GM12891 (cell line): ENCODE measurements around the gene FOXK2.
"Not testable (repeated sequence)": the region's sequence is repeated elsewhere in the genome, so short reads cannot be mapped to it uniquely, and the experiment has no call there.

Source experiments
- DNase-seq: peaks from one replicate; pipeline ENCODE4 v3.0.0; 2011; ENCODE audit warnings: low spot score; ENCODE audit not compliant: insufficient read length
- FAIRE-seq: peaks from 2 replicates; lab custom pipeline; 2011; peaks lifted over from hg19 to GRCh38; lab: Jason Lieb, UNC
- PAX5 ChIP-seq: IDR thresholded peaks from 2 replicates; pipeline ENCODE4 v1.6.1; 2011; ENCODE audit warnings: low read length, moderate library complexity, mild to moderate bottlenecking; ENCODE audit not compliant: insufficient read depth, severe bottlenecking
- POLR2A ChIP-seq: IDR thresholded peaks from 2 replicates; pipeline ENCODE4 v1.6.1; 2011; ENCODE audit warnings: low read depth, low read length, control low read depth
- POLR2AphosphoS5 ChIP-seq: IDR thresholded peaks from 2 replicates; pipeline ENCODE4 v1.6.1; 2011; ENCODE audit warnings: low read depth, low read length, control low read depth
- POU2F2 ChIP-seq: IDR thresholded peaks from 2 replicates; pipeline ENCODE4 v1.6.1; 2011; ENCODE audit warnings: low read depth, mild to moderate bottlenecking, control low read depth, low read length, moderate library complexity
- SPI1 ChIP-seq: IDR thresholded peaks from 2 replicates; pipeline ENCODE4 v1.6.1; 2011; ENCODE audit warnings: low read depth, low read length, control low read depth
- TAF1 ChIP-seq: IDR thresholded peaks from 2 replicates; pipeline ENCODE4 v1.6.1; 2011; ENCODE audit warnings: low read depth, low read length, control low read depth

Gene FOXK2

GRCh38 chr17:82577300-82577699, 57.8 kb downstream of the FOXK2 start:
- FAIRE-seq (no peak), DNase-seq (no peak)
- TF ChIP-seq TAF1: no peak
- TF ChIP-seq POLR2AphosphoS5: no peak
- TF ChIP-seq SPI1: no peak
- TF ChIP-seq PAX5: no peak
- TF ChIP-seq POLR2A: no peak
- no peak for TF ChIP-seq POU2F2

- not testable (repeated sequence) for DNase-seq
These were observed 60.4 kb downstream of the FOXK2 start for GRCh38 chr17:82579969-82580368.

DNA sequence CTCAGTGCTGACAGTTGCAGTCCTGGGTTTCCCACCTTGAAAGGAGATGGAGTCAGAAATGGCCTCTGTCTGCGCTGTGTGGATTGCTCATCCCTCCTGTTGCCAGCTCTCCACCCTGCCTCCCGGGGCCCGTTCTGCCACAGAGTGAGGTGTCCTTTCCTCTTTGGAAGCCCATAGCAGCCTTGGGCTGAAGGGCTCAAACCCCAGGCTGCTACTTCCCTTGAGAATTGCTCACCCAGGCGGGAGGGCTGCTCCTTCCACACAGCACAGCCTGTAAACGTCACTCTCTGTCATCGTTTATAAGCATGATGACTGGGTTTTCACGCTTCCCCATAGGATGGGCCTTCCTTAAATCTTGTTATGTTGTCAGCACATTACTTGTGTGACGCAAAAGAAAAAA, 62.7 kb downstream of the FOXK2 start:
- TF ChIP-seq TAF1 (no peak), POLR2A (no peak), SPI1 (no peak), POU2F2 (no peak), POLR2AphosphoS5 (no peak), PAX5 (no peak)
- no peak for DNase-seq
- no peak for FAIRE-seq

More at GRCh38 chr17:82579969-82580368, 60.4 kb downstream of the FOXK2 start:
- not testable (repeated sequence) for FAIRE-seq

DNA sequence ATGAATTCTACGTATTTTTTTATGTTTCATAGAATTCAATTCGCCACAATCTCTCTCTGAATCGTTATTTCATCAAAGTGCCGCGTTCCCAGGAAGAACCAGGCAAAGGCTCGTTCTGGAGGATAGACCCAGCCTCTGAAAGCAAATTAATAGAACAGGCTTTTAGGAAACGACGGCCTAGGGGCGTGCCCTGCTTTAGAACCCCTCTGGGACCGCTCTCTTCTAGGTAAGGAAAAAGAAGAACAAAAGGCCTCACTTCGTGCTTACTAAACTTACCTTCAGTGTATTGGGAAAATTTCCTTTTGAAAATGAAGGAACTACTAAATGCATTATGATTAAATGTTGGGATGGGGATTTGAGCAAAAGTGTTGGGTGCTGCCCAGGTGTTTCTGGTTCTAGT, 63.2 kb downstream of the FOXK2 start:
- TF ChIP-seq PAX5: no peak
- no peak for TF ChIP-seq TAF1
- FAIRE-seq (no peak), DNase-seq (no peak)

DNA sequence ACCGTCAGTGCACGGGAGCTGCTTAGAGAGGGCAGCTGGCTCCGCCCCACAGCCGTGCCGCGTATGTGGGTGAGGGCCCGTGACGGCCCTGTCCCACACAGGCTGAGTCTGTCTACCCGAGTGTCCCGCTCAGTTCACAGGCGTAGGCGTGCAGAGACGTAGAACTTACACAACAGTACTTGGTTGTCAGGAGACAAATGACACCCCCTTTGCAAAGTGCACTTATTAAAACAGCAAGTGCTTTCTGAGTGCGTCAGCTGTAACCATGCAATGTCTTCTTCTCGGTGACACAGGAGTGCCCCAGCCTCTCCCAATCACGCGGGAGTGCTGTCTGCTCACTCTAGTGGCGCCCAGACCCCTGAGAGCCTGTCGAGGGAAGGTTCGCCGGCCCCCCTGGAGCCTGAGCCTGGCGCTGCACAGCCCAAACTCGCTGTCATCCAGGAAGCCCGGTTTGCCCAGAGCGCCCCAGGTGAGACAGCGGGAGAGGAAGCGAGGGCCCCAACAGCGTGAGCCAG, 64.2 kb downstream of the FOXK2 start:
- FAIRE-seq (no peak), DNase-seq (no peak)
- TF ChIP-seq POU2F2: no peak
- no peak for TF ChIP-seq POLR2A
- TF ChIP-seq SPI1: no peak
- no peak for TF ChIP-seq PAX5

DNA sequence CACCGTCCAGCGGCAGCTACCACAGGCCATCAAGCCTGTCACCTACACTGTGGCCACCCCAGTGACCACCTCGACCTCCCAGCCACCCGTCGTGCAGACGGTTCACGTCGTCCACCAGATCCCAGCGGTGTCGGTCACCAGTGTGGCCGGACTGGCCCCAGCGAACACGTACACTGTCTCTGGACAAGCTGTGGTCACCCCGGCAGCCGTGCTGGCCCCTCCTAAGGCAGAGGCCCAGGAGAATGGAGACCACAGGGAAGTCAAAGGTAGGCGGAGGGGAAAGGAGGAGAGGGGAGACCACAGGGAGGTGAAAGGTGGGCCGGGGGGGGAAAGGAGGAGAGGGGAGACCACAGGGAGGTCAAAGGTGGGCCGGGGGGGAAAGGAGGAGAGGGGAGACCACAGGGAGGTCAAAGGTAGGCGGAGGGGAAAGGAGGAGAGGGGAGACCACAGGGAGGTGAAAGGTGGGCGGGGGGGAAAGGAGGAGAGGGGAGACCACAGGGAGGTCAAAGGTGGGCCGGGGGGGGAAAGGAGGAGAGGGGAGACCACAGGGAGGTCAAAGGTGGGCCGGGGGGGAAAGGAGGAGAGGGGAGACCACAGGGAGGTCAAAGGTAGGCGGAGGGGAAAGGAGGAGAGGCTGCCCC, 66.5 kb downstream of the FOXK2 start:
- FAIRE-seq: peak; percentile 97

GRCh38 chr17:82586576-82587233, 67.2 kb downstream of the FOXK2 start:
- DNase-seq (no peak), FAIRE-seq (no peak)
- no peak for TF ChIP-seq SPI1
- no peak for TF ChIP-seq TAF1
- no peak for TF ChIP-seq POLR2AphosphoS5

More for the DNA sequence above, 66.5 kb downstream of the FOXK2 start:
- not testable (repeated sequence) for DNase-seq

DNA sequence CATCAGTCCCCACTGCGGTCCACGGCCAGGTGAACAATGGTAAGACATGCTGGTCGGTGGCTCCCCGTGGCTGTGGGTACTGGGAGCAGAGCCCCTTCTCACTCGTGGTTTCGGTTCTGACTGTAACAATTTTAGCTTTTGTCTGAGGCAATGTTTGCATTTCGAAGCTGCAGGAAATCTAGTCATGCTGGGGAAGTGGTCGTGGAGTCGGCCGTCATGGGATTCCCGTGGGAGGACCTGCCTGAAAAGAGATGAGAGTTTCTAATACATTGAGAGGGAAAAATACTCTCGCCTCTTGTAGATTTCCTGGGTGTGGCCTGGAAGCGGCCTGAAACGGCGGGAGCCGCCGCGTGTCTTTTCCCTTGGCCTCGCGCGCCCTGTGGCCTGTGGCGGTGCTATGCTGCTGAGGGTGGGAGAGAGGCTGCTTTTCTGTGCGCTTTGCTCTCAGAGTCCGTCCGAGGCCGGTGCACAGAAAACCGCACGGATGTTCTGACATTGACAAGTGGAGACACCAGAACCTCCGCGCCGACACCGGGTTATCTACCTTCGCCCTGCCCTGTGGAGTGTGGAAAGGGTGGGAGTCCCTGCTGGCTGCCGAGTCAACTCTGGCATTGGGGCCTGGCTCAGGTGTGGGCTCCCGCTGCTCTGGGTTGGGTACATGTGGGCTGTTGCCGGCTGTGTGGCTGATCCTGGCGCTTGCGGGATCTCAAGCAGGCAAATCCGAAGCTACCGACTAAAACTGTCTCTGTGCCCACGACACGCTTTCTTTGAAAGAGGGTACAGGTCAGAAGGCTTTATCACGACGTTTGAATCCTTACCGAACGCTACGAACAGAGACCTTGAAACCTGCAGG, 67.9 kb downstream of the FOXK2 start:
- TF ChIP-seq POLR2AphosphoS5: no peak
- TF ChIP-seq POLR2A: no peak
- TF ChIP-seq SPI1: no peak
- no peak for DNase-seq
- peak; percentile 35 for FAIRE-seq

DNA sequence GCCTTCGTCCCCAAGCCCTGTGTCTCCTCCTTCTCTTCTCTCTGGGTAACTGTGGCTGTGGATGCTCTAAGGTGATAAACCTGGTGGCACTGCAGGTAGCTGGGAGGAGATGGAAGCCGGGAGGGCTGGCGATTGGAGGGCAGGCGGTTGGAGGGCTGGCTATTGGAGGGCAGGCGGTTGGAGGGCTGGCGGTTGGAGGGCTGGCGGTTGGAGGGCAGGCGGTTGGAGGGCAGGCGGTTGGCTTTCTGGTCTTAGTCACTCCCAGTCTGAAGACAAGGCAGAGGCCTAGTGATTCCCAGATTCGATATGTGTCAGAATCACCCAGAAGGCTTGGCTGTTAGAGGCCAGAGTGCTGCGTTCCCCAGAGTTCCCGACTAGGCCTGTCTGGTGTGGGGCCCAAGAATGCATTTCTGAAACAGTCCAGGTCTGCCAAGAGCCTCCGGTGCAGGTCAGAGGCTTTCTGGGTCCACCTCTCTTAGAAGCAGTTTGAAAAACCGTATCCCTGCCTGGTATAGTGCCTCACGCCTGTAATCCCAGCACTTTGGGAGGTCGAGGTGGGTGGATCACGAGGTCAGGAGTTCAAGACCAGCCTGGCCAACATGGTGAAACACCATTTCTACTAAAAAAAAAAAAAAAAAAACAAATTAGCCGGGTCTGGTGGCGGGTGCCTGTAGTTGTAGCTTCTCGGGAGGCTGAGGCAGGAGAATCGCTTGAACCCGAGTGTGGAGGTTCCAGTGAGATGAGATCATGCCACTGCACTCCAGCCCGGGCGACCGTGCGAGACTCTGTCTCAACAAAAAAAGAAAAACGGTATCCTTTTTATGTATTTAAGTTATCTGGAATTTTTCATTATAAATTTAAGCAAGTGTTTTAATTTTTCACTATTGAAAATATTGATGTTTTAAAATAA, 69.0 kb downstream of the FOXK2 start:
- no peak for FAIRE-seq
- TF ChIP-seq TAF1 (no peak), POLR2A (no peak), PAX5 (no peak), POU2F2 (no peak), SPI1 (no peak), POLR2AphosphoS5 (no peak)
- DNase-seq: no peak
